Measurements from ENCODE around the gene LGALSL.

LGALSL gene

GRCh38 chr2:64439194-64439593, 14.8 kb upstream of the LGALSL start:
- Histone ChIP-seq H2AFZ (ENCODE audit: low read length) (no peak overlapping the region), H3K27me3 (ENCODE audit: insufficient read depth, low read length, poor library complexity, severe bottlenecking) (no peaks in the 10 kb centered on the region), H3K9me3 (ENCODE audit: insufficient read depth, low read depth, low read length) (no peaks in the 10 kb centered on the region), H3K79me2 (ENCODE audit: insufficient read depth, low read length) (no peaks in the 10 kb centered on the region), H3K9ac (ENCODE audit: low read depth, low read length, poor library complexity, severe bottlenecking) (no peak overlapping the region), H3F3A (ENCODE audit: low read depth) (no peaks in the 10 kb centered on the region), H3K9me2 (replicated peaks; ENCODE audit: low read depth, low read length) (no peaks in the 10 kb centered on the region), H3K4me1 (ENCODE audit: insufficient read depth, low read length, poor library complexity, severe bottlenecking) (no peaks in the 10 kb centered on the region), H4K20me1 (ENCODE audit: insufficient read depth, low read length, poor library complexity, severe bottlenecking) (no peaks in the 10 kb centered on the region), H3K4me2 (ENCODE audit: low read depth, low read length, poor library complexity, severe bottlenecking) (no peak overlapping the region), H3K36me3 (ENCODE audit: insufficient read depth, low read length) (no peaks in the 10 kb centered on the region), H3K4me3 (ENCODE audit: low read length, poor library complexity, severe bottlenecking) (no peak overlapping the region)
- TF ChIP-seq EZH2phosphoT487 (IDR thresholded peaks at IDR 0.05; ENCODE audit: borderline replicate concordance), result no peak
- no peak for TF ChIP-seq CTCF (conservative IDR thresholded peaks at IDR 0.05; ENCODE audit: low read length)

DNA sequence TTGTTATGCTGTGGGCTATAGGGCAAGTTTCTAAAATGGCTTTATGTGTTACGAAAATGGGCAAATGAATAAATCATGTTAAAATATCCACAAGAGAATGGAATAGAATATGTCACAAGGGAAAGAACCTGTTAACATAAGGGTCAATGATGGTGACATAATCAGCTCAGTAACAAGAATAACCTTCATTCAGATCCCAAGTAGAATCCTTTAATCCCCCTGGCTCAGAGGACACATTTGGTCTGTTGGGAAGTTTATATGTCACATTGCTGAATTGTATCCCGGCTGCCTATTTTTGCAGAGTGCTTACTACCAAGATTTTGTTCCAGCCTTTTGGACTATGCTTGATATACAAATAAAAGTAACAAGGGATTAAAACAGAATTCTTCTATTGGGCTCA, 13.1 kb upstream of the LGALSL start:
- H2AFZ ChIP-seq (ENCODE audit: low read length), result no peak overlapping the region
- H3K27me3 ChIP-seq (ENCODE audit: insufficient read depth, low read length, poor library complexity, severe bottlenecking), result no peaks in the 10 kb centered on the region
- no peaks in the 10 kb centered on the region for H3K9me3 ChIP-seq (ENCODE audit: insufficient read depth, low read depth, low read length)
- no peaks in the 10 kb centered on the region for H4K20me1 ChIP-seq (ENCODE audit: insufficient read depth, low read length, poor library complexity, severe bottlenecking)
- no peak overlapping the region for H3K9ac ChIP-seq (ENCODE audit: low read depth, low read length, poor library complexity, severe bottlenecking)
- no peaks in the 10 kb centered on the region for H3K79me2 ChIP-seq (ENCODE audit: insufficient read depth, low read length)
- no peak overlapping the region for H3K4me3 ChIP-seq (ENCODE audit: low read length, poor library complexity, severe bottlenecking)
- H3K4me1 ChIP-seq (ENCODE audit: insufficient read depth, low read length, poor library complexity, severe bottlenecking), result no peaks in the 10 kb centered on the region
- no peak overlapping the region for H3K4me2 ChIP-seq (ENCODE audit: low read depth, low read length, poor library complexity, severe bottlenecking)
- H3K36me3 ChIP-seq (ENCODE audit: insufficient read depth, low read length), result no peaks in the 10 kb centered on the region
- TF ChIP-seq CTCF (conservative IDR thresholded peaks at IDR 0.05; ENCODE audit: low read length) (no peak), EZH2phosphoT487 (IDR thresholded peaks at IDR 0.05; ENCODE audit: borderline replicate concordance) (no peak)
- H3F3A ChIP-seq (ENCODE audit: low read depth), result no peaks in the 10 kb centered on the region
- no peaks in the 10 kb centered on the region for H3K9me2 ChIP-seq (replicated peaks; ENCODE audit: low read depth, low read length)

GRCh38 chr2:64442277-64442676, 11.7 kb upstream of the LGALSL start:
- Histone ChIP-seq H2AFZ (ENCODE audit: low read length) (no peak overlapping the region), H3K79me2 (ENCODE audit: insufficient read depth, low read length) (no peaks in the 10 kb centered on the region), H3K36me3 (ENCODE audit: insufficient read depth, low read length) (no peaks in the 10 kb centered on the region), H3K4me3 (ENCODE audit: low read length, poor library complexity, severe bottlenecking) (no peak overlapping the region), H3K9me3 (ENCODE audit: insufficient read depth, low read depth, low read length) (no peaks in the 10 kb centered on the region), H3K9ac (ENCODE audit: low read depth, low read length, poor library complexity, severe bottlenecking) (no peak overlapping the region), H4K20me1 (ENCODE audit: insufficient read depth, low read length, poor library complexity, severe bottlenecking) (no peaks in the 10 kb centered on the region), H3K4me1 (ENCODE audit: insufficient read depth, low read length, poor library complexity, severe bottlenecking) (no peaks in the 10 kb centered on the region), H3K27me3 (ENCODE audit: insufficient read depth, low read length, poor library complexity, severe bottlenecking) (no peaks in the 10 kb centered on the region), H3K4me2 (ENCODE audit: low read depth, low read length, poor library complexity, severe bottlenecking) (no peak overlapping the region), H3K9me2 (replicated peaks; ENCODE audit: low read depth, low read length) (no peaks in the 10 kb centered on the region), H3F3A (ENCODE audit: low read depth) (no peaks in the 10 kb centered on the region)
- TF ChIP-seq EZH2phosphoT487 (IDR thresholded peaks at IDR 0.05; ENCODE audit: borderline replicate concordance) (no peak), CTCF (conservative IDR thresholded peaks at IDR 0.05; ENCODE audit: low read length) (no peak)

All from Loucy (cell line).